ENCODE data around the gene SBK2. TPM values are rescaled to one million over a fixed set of nuclear protein-coding genes. Genes with fewer than 3 reads are reported as not detected.

The SBK2 gene
- total RNA-seq, 2 donors from 2014 or later: not detected

- H3K4me3 Mint-ChIP-seq: peak overlapping the region; percentile 44
- no peaks in the 10 kb centered on the region for H3K27me3 Mint-ChIP-seq
- H3K27ac Mint-ChIP-seq: peak overlapping the region in 1 of 2 donors; percentile 88
- ATAC-seq (no peak), DNase-seq (ENCODE audit: low spot score) (no peak)
- no peaks in the 10 kb centered on the region for H3K36me3 Mint-ChIP-seq
- H3K9me3 Mint-ChIP-seq: no peaks in the 10 kb centered on the region
- H3K4me1 Mint-ChIP-seq (ENCODE audit: low read depth in 2 of 2): peaks cover 23 to 31% of the 10 kb centered on the region in 2 donors
These were observed 57.9 kb downstream of the SBK2 start for GRCh38 chr19:55479045-55479444.

Other genes with a start within 250 kb of the SBK2 start
- 1 to 10 TPM in 1 of 2 donors, under 1 TPM in 1; 0.67 to 2.7 TPM for gene TMEM150B, start 211.8 kb downstream of the SBK2 start, total RNA-seq
- 10 to 100 TPM in 1 of 2 donors, 1 to 10 TPM in 1; 9.7 to 22.1 TPM for gene KMT5C, start 197.3 kb downstream of the SBK2 start, total RNA-seq
- not detected for gene COX6B2, start 182.4 kb downstream of the SBK2 start, total RNA-seq
- gene GARIN5B, start 173.9 kb downstream of the SBK2 start, total RNA-seq: not detected
- gene IL11, start 166.7 kb downstream of the SBK2 start, total RNA-seq: under 1 TPM in 1 of 2 donors, not detected in 1; 0.78 TPM
- gene TMEM190, start 160.3 kb downstream of the SBK2 start, total RNA-seq: not detected
- 1 to 10 TPM; 5.2 to 8.3 TPM for gene TMEM238, start 152.8 kb downstream of the SBK2 start, total RNA-seq
- 1,000 to 10,000 TPM; 1,106 to 1,518 TPM for gene RPL28, start 151.2 kb downstream of the SBK2 start, total RNA-seq
- gene UBE2S, start 129.3 kb downstream of the SBK2 start, total RNA-seq: 100 to 1,000 TPM; 247 to 423 TPM
- gene SHISA7, start 93.8 kb downstream of the SBK2 start, total RNA-seq: not detected
- 10 to 100 TPM; 25.6 to 45.1 TPM for gene ISOC2, start 75.5 kb downstream of the SBK2 start, total RNA-seq
- not detected for gene C19orf85, start 72.4 kb downstream of the SBK2 start, total RNA-seq
- gene ZNF628, start 60.5 kb downstream of the SBK2 start, total RNA-seq: 10 to 100 TPM in 1 of 2 donors, 1 to 10 TPM in 1; 8.0 to 12.3 TPM
- 10 to 100 TPM in 1 of 2 donors, 1 to 10 TPM in 1; 6.1 to 14.0 TPM for gene NAT14, start 51.9 kb downstream of the SBK2 start, total RNA-seq
- gene SSC5D, start 48.7 kb downstream of the SBK2 start, total RNA-seq: under 1 TPM in 1 of 2 donors, not detected in 1; 0.50 TPM
- gene SBK3, start 8.4 kb upstream of the SBK2 start, total RNA-seq: not detected
- gene ZNF579, start 43.7 kb upstream of the SBK2 start, total RNA-seq: 10 to 100 TPM in 1 of 2 donors, 1 to 10 TPM in 1; 6.5 to 10.2 TPM
- gene FIZ1, start 62.4 kb upstream of the SBK2 start, total RNA-seq: 10 to 100 TPM; 11.8 to 15.8 TPM
- 10 to 100 TPM; 10.6 to 14.7 TPM for gene ZNF524, start 63.2 kb upstream of the SBK2 start, total RNA-seq
- 10 to 100 TPM; 15.4 to 20.7 TPM for gene ZNF865, start 68.5 kb upstream of the SBK2 start, total RNA-seq
- gene ZNF784, start 87.4 kb upstream of the SBK2 start, total RNA-seq: 1 to 10 TPM; 2.6 to 4.5 TPM
- 10 to 100 TPM; 35.7 to 39.5 TPM for gene ZNF580, start 103.9 kb upstream of the SBK2 start, total RNA-seq
- gene ZNF581, start 106.5 kb upstream of the SBK2 start, total RNA-seq: 10 to 100 TPM; 15.1 to 27.6 TPM
- gene CCDC106, start 111.1 kb upstream of the SBK2 start, total RNA-seq: 1 to 10 TPM; 1.9 to 3.3 TPM
- gene U2AF2, start 117.9 kb upstream of the SBK2 start, total RNA-seq: 100 to 1,000 TPM; 266 to 434 TPM
- 10 to 100 TPM; 40.7 to 63.9 TPM for gene EPN1, start 138.1 kb upstream of the SBK2 start, total RNA-seq
- not detected for gene NLRP9, start 201.3 kb upstream of the SBK2 start, total RNA-seq
- gene RFPL4A, start 222.0 kb upstream of the SBK2 start, total RNA-seq: not detected
- not detected for gene RFPL4AL1, start 232.0 kb upstream of the SBK2 start, total RNA-seq

All from natural killer cell treated with Interleukin-12 subunit alpha and Interleukin-12 subunit beta and Interleukin-15 and Interleukin-18, amount 100 ng/mL, for 72 hours (primary cell).